Measurements from ENCODE around the gene CAPN9.

GRCh38 chr1:230715510-230715909, 31.7 kb upstream of the CAPN9 start:
- TF ChIP-seq CTCF (IDR thresholded peaks at IDR 0.05) (no peak), POLR2A (IDR thresholded peaks at IDR 0.05) (no peak)

Data from adrenal gland (tissue), 5 donors.